H1 (cell line): Measurements from ENCODE around the gene MYOM1. TPM values are rescaled to one million over a fixed set of nuclear protein-coding genes. Genes with fewer than 3 reads are reported as not detected.

Experiments
- ATF3 ChIP-seq: IDR thresholded peaks from 2 replicates; pipeline ENCODE4 v1.6.1; 2011; ENCODE audit warnings: low read depth, mild to moderate bottlenecking, low read length; ENCODE audit not compliant: insufficient read depth
- CHD1 ChIP-seq: IDR thresholded peaks from 2 replicates; pipeline ENCODE4 v1.6.1; 2012; ENCODE audit warnings: low read depth, low read length, improper control_type of control experiment
- MAFK ChIP-seq: IDR thresholded peaks from 2 replicates; pipeline ENCODE4 v1.6.1; 2012; ENCODE audit warnings: low read depth, mild to moderate bottlenecking, improper control_type of control experiment, low read length
- RAD21 ChIP-seq, 2 experiments: IDR thresholded peaks in 1 of 2; conservative IDR thresholded peaks in 1 of 2; 2 replicates each; pipeline ENCODE4 v1.6.1; 2011; ENCODE audit warnings: low read depth in 2 of 2, low read length in 2 of 2, improper control_type of control experiment in 1 of 2, inconsistent platforms in 1 of 2, mild to moderate bottlenecking in 1 of 2, moderate library complexity in 1 of 2
- ZNF274 ChIP-seq: IDR thresholded peaks from 2 replicates; pipeline ENCODE4 v1.7.0; 2012; ENCODE audit warnings: low read length, borderline replicate concordance; ENCODE audit errors: extremely low read depth
- polyA plus RNA-seq, 7 experiments: library from polyadenylated mRNA; depleted of rRNA in 3 of 7; stranded (reverse) in 5 of 7; unstranded in 2 of 7; fragments of >200 nt in 5 of 7; fragments of 200-250 nt in 2 of 7; gene quantifications; 1 replicate in 5 of 7; 2 replicates in 1 of 7; 4 replicates in 1 of 7; pipeline versions ENCODE4 v1.2.1 to v1.2.3, GENCODE V29; 2011 to 2013; ENCODE audit warnings: missing spikeins in 2 of 7, mixed read lengths in 2 of 7
- total RNA-seq: library from RNA; stranded (reverse); fragmentation: NEBNext Ultra II Directional; extraction: Animal tissue kit (Norgen Biotek cat#: 25700); gene quantifications from 2 replicates; pipeline ENCODE4 v1.2.1, GENCODE V29; 2021
- TF ChIP-seq, protein P1 (sequence below): fragments of 300-600 bp; sonication (generic); IDR thresholded peaks from 2 replicates; pipeline ENCODE4 v1.7.1; 2012; ENCODE audit warnings: low read length, moderate library complexity, mild to moderate bottlenecking, inconsistent platforms; ENCODE audit not compliant: insufficient replicate concordance
- TF ChIP-seq, protein P2 (sequence below): IDR thresholded peaks from 2 replicates; pipeline ENCODE4 v1.6.1; 2012; ENCODE audit warnings: inconsistent platforms

MYOM1 gene
- total and polyA plus RNA-seq, 2 of the 8 experiments (the other 6 are each of a cell fraction or from before 2014, with no cell fraction given), result 0.06 to 0.32 TPM

DNA sequence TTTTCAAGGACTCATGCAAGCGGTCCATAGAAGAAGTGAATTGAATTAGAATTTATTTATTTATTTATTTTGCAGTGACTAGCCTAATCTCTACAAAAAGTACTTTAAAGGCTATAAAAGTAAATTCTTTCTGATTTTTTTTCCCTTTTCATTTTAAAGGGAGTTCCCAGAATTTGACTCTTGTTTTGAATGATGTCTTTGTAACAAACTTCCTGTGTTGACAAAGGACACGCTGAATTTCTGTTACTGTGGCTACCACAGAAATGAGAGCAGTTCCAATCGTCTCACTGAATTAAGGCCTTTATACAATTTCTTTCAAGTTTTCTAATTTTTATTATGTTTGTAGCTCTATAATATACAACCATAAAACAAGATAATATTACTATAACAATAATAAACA is 160.5 kb downstream of the MYOM1 start (continued):
- TF ChIP-seq, protein P1, sequence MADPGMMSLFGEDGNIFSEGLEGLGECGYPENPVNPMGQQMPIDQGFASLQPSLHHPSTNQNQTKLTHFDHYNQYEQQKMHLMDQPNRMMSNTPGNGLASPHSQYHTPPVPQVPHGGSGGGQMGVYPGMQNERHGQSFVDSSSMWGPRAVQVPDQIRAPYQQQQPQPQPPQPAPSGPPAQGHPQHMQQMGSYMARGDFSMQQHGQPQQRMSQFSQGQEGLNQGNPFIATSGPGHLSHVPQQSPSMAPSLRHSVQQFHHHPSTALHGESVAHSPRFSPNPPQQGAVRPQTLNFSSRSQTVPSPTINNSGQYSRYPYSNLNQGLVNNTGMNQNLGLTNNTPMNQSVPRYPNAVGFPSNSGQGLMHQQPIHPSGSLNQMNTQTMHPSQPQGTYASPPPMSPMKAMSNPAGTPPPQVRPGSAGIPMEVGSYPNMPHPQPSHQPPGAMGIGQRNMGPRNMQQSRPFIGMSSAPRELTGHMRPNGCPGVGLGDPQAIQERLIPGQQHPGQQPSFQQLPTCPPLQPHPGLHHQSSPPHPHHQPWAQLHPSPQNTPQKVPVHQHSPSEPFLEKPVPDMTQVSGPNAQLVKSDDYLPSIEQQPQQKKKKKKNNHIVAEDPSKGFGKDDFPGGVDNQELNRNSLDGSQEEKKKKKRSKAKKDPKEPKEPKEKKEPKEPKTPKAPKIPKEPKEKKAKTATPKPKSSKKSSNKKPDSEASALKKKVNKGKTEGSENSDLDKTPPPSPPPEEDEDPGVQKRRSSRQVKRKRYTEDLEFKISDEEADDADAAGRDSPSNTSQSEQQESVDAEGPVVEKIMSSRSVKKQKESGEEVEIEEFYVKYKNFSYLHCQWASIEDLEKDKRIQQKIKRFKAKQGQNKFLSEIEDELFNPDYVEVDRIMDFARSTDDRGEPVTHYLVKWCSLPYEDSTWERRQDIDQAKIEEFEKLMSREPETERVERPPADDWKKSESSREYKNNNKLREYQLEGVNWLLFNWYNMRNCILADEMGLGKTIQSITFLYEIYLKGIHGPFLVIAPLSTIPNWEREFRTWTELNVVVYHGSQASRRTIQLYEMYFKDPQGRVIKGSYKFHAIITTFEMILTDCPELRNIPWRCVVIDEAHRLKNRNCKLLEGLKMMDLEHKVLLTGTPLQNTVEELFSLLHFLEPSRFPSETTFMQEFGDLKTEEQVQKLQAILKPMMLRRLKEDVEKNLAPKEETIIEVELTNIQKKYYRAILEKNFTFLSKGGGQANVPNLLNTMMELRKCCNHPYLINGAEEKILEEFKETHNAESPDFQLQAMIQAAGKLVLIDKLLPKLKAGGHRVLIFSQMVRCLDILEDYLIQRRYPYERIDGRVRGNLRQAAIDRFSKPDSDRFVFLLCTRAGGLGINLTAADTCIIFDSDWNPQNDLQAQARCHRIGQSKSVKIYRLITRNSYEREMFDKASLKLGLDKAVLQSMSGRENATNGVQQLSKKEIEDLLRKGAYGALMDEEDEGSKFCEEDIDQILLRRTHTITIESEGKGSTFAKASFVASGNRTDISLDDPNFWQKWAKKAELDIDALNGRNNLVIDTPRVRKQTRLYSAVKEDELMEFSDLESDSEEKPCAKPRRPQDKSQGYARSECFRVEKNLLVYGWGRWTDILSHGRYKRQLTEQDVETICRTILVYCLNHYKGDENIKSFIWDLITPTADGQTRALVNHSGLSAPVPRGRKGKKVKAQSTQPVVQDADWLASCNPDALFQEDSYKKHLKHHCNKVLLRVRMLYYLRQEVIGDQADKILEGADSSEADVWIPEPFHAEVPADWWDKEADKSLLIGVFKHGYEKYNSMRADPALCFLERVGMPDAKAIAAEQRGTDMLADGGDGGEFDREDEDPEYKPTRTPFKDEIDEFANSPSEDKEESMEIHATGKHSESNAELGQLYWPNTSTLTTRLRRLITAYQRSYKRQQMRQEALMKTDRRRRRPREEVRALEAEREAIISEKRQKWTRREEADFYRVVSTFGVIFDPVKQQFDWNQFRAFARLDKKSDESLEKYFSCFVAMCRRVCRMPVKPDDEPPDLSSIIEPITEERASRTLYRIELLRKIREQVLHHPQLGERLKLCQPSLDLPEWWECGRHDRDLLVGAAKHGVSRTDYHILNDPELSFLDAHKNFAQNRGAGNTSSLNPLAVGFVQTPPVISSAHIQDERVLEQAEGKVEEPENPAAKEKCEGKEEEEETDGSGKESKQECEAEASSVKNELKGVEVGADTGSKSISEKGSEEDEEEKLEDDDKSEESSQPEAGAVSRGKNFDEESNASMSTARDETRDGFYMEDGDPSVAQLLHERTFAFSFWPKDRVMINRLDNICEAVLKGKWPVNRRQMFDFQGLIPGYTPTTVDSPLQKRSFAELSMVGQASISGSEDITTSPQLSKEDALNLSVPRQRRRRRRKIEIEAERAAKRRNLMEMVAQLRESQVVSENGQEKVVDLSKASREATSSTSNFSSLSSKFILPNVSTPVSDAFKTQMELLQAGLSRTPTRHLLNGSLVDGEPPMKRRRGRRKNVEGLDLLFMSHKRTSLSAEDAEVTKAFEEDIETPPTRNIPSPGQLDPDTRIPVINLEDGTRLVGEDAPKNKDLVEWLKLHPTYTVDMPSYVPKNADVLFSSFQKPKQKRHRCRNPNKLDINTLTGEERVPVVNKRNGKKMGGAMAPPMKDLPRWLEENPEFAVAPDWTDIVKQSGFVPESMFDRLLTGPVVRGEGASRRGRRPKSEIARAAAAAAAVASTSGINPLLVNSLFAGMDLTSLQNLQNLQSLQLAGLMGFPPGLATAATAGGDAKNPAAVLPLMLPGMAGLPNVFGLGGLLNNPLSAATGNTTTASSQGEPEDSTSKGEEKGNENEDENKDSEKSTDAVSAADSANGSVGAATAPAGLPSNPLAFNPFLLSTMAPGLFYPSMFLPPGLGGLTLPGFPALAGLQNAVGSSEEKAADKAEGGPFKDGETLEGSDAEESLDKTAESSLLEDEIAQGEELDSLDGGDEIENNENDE, result no peak
- TF ChIP-seq RAD21 (IDR thresholded peaks at IDR 0.05 in 1 of 2, conservative IDR thresholded peaks at IDR 0.05 in 1 of 2; ENCODE audit: low read depth in 2 of 2, low read length in 2 of 2) (no peak), ATF3 (no peak), ZNF274 (no peak), MAFK (no peak), CHD1 (no peak)
- TF ChIP-seq, protein P2, sequence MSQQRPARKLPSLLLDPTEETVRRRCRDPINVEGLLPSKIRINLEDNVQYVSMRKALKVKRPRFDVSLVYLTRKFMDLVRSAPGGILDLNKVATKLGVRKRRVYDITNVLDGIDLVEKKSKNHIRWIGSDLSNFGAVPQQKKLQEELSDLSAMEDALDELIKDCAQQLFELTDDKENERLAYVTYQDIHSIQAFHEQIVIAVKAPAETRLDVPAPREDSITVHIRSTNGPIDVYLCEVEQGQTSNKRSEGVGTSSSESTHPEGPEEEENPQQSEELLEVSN, result no peak
